Gastroesophageal sphincter (tissue), 3 donors: ENCODE measurements around the gene TMIGD1.

ENCODE experiments used
- CTCF ChIP-seq, 4 experiments: fragments of 200-600 bp in 2 of 4; fragments of 450-650 bp in 2 of 4; sonication (generic) in 1 of 4; IDR thresholded peaks; one replicate each; pipeline ENCODE4 v1.5.1; 2017 to 2019; ENCODE audit warnings: antibody characterized with exemption in 4 of 4, mild to moderate bottlenecking in 2 of 4, moderate library complexity in 2 of 4
- EP300 ChIP-seq: sonication (generic); formaldehyde crosslinking; IDR thresholded peaks from one replicate; pipeline ENCODE4 v1.6.1; 2017; ENCODE audit warnings: antibody characterized with exemption, mild to moderate bottlenecking
- POLR2AphosphoS5 ChIP-seq: sonication (generic); formaldehyde crosslinking; IDR thresholded peaks from one replicate; pipeline ENCODE4 v1.6.1; 2017; ENCODE audit warnings: antibody characterized with exemption

- TF ChIP-seq CTCF (IDR thresholded peaks at IDR 0.05) (no peak), EP300 (no peak), POLR2AphosphoS5 (no peak)
Observed at GRCh38 chr17:30375661-30376060, 41.8 kb upstream of the TMIGD1 start.
